GM18861 (cell line): ENCODE results near the gene CSNK2B.

ENCODE experiments used
- ATAC-seq: cut with Tn5 transposase; IDR thresholded peaks from one replicate; pipeline ENCODE4 v1.9.1; 2021; ENCODE audit not compliant: unreplicated experiment

The CSNK2B gene

GRCh38 chr6:31660381-31661261 is 5.3 kb upstream of the CSNK2B start, which contains the start of gene C6orf47:
Gene C6orf47 (minus strand): TSS chr6:31660778. CDS start chr6:31659947, 831 bp downstream.
- ATAC-seq, result peak; percentile 38

- no peak for ATAC-seq
These were observed 4.4 kb upstream of the CSNK2B start for GRCh38 chr6:31661262-31662123.

- no peak for ATAC-seq
These were observed 3.7 kb upstream of the CSNK2B start for GRCh38 chr6:31662124-31662723.

GRCh38 chr6:31663126-31663960 is 2.5 kb upstream of the CSNK2B start:
- no peak for ATAC-seq

- no peak for ATAC-seq
These were observed 1.7 kb upstream of the CSNK2B start for GRCh38 chr6:31663961-31664789.

- no peak for ATAC-seq
These were observed 935 bp upstream of the CSNK2B start, which contains the start of gene GPANK1 for GRCh38 chr6:31664790-31665500. Gene GPANK1 (minus strand): TSS chr6:31664997. CDS start chr6:31664478, 519 bp downstream.

- ATAC-seq, result no peak
These were observed 571 bp downstream of the CSNK2B start for GRCh38 chr6:31666337-31666965.

GRCh38 chr6:31669676-31670075 is 3.8 kb downstream of the CSNK2B start, which contains the start of gene LY6G5B:
Gene LY6G5B (plus strand): TSS chr6:31669976. CDS start chr6:31670951, 975 bp downstream.
- ATAC-seq, result no peak

GRCh38 chr6:31676322-31676903 is 10.5 kb downstream of the CSNK2B start:
- ATAC-seq, result no peak

- ATAC-seq, result no peak
These were observed 11.0 kb downstream of the CSNK2B start for GRCh38 chr6:31676904-31677303.

GRCh38 chr6:31677955-31678354 is 12.1 kb downstream of the CSNK2B start:
- no peak for ATAC-seq

GRCh38 chr6:31680226-31681134 is 14.6 kb downstream of the CSNK2B start, which contains the start of gene LY6G5C:
Gene LY6G5C (minus strand): TSS chr6:31681067. CDS start chr6:31680373, 694 bp downstream.
- no peak for ATAC-seq

GRCh38 chr6:31681135-31681671 is 15.3 kb downstream of the CSNK2B start:
- ATAC-seq, result no peak

GRCh38 chr6:31683591-31683990 is 17.7 kb downstream of the CSNK2B start:
- ATAC-seq, result no peak

- ATAC-seq, result no peak
These were observed 20.6 kb downstream of the CSNK2B start for GRCh38 chr6:31686483-31686882.

GRCh38 chr6:31687321-31687720 is 21.4 kb downstream of the CSNK2B start:
- ATAC-seq, result no peak
